H1 (cell line): ENCODE results near the gene AGPAT3. TPM values are rescaled to one million over a fixed set of nuclear protein-coding genes. Genes with fewer than 3 reads are reported as not detected.

Experiments
- CTCF ChIA-PET: fragments of 300-600 bp; sonication (Branson Sonifier 250); formaldehyde crosslinking; loops from one replicate; lab custom pipeline; 2021; ENCODE audit not compliant: partially characterized antibody; lab: Charles Lee
- POLR2A ChIA-PET: fragments of 300-600 bp; sonication (Branson Sonifier 250); formaldehyde crosslinking; loops from one replicate; lab custom pipeline; 2021; ENCODE audit warnings: inconsistent platforms; ENCODE audit not compliant: partially characterized antibody; lab: Charles Lee
- DNase-seq, 2 experiments: peaks; one replicate each; pipeline versions ENCODE4 v3.0.0 to v3.0.0-alpha.2; 2010 to 2022; ENCODE audit warnings: low spot score in 2 of 2, low read depth in 1 of 2, mixed read lengths in 1 of 2
- FAIRE-seq: peaks from 2 replicates; lab custom pipeline; 2011; peaks lifted over from hg19 to GRCh38; lab: Jason Lieb, UNC
- H2AFZ ChIP-seq: 2 replicates; pipeline ENCODE4 v1.8.1; 2012; ENCODE audit warnings: low read length, inconsistent platforms
- H2AK5ac ChIP-seq: 2 replicates; pipeline ENCODE4 v1.6.1; 2013; ENCODE audit warnings: low read depth, low read length
- H2BK120ac ChIP-seq: replicated peaks from 2 replicates; pipeline ENCODE3; 2013; ENCODE audit warnings: low read depth, low read length, inconsistent platforms
- H2BK12ac ChIP-seq: 2 replicates; pipeline ENCODE4 v1.6.1; 2013; ENCODE audit warnings: low read depth, low read length
- H2BK15ac ChIP-seq: 2 replicates; pipeline ENCODE4 v1.6.1; 2013; ENCODE audit warnings: low read length
- H2BK20ac ChIP-seq: 2 replicates; pipeline ENCODE4 v1.6.1; 2013; ENCODE audit warnings: low read length
- H2BK5ac ChIP-seq: 2 replicates; pipeline ENCODE4 v1.6.1; 2013; ENCODE audit warnings: low read depth, low read length
- H3K14ac ChIP-seq: 2 replicates; pipeline ENCODE4 v1.6.1; 2013; ENCODE audit warnings: inconsistent platforms; ENCODE audit not compliant: insufficient read length
- H3K18ac ChIP-seq: 2 replicates; pipeline ENCODE4 v1.6.1; 2013; ENCODE audit warnings: low read length; ENCODE audit errors: extremely low read depth
- H3K23ac ChIP-seq: 2 replicates; pipeline ENCODE4 v1.6.1; 2013; ENCODE audit warnings: inconsistent platforms; ENCODE audit not compliant: insufficient read length
- H3K23me2 ChIP-seq: 2 replicates; pipeline ENCODE4 v1.6.1; 2013; ENCODE audit warnings: low read depth, low read length
- H3K27ac ChIP-seq: 2 replicates; pipeline ENCODE4 v1.6.1; 2011; ENCODE audit warnings: low read depth, low read length, inconsistent platforms
- H3K27me3 ChIP-seq, 4 experiments: replicated peaks in 1 of 4; 1 replicate in 1 of 4; 2 replicates in 3 of 4; pipeline versions ENCODE4 v1.6.1 to v1.8.1; 2011 to 2013; ENCODE audit warnings: low read length in 3 of 4, mild to moderate bottlenecking in 3 of 4, inconsistent platforms in 2 of 4, mixed read lengths in 2 of 4, moderate library complexity in 1 of 4; ENCODE audit not compliant: control insufficient read depth in 3 of 4, insufficient read depth in 3 of 4; ENCODE audit errors: extremely low read depth in 1 of 4
- H3K36me3 ChIP-seq, 4 experiments: 2 replicates each; pipeline versions ENCODE4 v1.6.1 to v1.8.1; 2011 to 2013; ENCODE audit warnings: mild to moderate bottlenecking in 4 of 4, low read length in 3 of 4, moderate library complexity in 2 of 4, control low read depth in 1 of 4, inconsistent platforms in 1 of 4; ENCODE audit not compliant: insufficient read depth in 4 of 4, control insufficient read depth in 2 of 4
- H3K4ac ChIP-seq: replicated peaks from 2 replicates; pipeline ENCODE3; 2013; ENCODE audit warnings: low read length, low read depth, mixed read lengths, inconsistent platforms; ENCODE audit not compliant: insufficient read length
- H3K4me1 ChIP-seq, 4 experiments: replicated peaks in 1 of 4; 1 replicate in 1 of 4; 2 replicates in 3 of 4; pipeline versions ENCODE4 v1.6.1 to v1.8.1; 2011 to 2013; ENCODE audit warnings: low read length in 3 of 4, inconsistent platforms in 2 of 4, mixed read lengths in 1 of 4; ENCODE audit not compliant: insufficient read depth in 4 of 4, control insufficient read depth in 3 of 4
- H3K4me2 ChIP-seq, 2 experiments: 2 replicates each; pipeline versions ENCODE4 v1.6.1 to v1.8.1; 2011 to 2013; ENCODE audit warnings: low read depth in 2 of 2, low read length in 2 of 2, control low read depth in 1 of 2, inconsistent platforms in 1 of 2, mild to moderate bottlenecking in 1 of 2; ENCODE audit not compliant: insufficient read depth in 1 of 2
- H3K4me3 ChIP-seq, 4 experiments: fragments of 200-600, 300-600 bp in 1 of 4; sonication (generic), shearing (Covaris generic), sonication (Bioruptor Twin) in 1 of 4; 2 replicates each; pipeline versions ENCODE4 v1.5.1 to v1.8.1; 2011 to 2016; ENCODE audit warnings: low read length in 4 of 4, low read depth in 3 of 4, control low read depth in 2 of 4, inconsistent platforms in 2 of 4, mild to moderate bottlenecking in 2 of 4, mixed read lengths in 1 of 4, moderate library complexity in 1 of 4; ENCODE audit not compliant: insufficient read depth in 2 of 4; ENCODE audit errors: extremely low read depth in 1 of 4
- H3K56ac ChIP-seq: replicated peaks from 2 replicates; pipeline ENCODE3; 2013; ENCODE audit warnings: low read depth, mild to moderate bottlenecking, mixed read lengths, low read length, inconsistent platforms; ENCODE audit not compliant: insufficient read length
- H3K79me1 ChIP-seq: 2 replicates; pipeline ENCODE4 v1.6.1; 2013; ENCODE audit warnings: low read depth, low read length, control low read depth
- H3K79me2 ChIP-seq, 2 experiments: 2 replicates each; pipeline versions ENCODE4 v1.6.1 to v1.8.1; 2012 to 2013; ENCODE audit warnings: low read length in 2 of 2, mild to moderate bottlenecking in 2 of 2, inconsistent platforms in 1 of 2; ENCODE audit not compliant: insufficient read depth in 2 of 2, control insufficient read depth in 1 of 2
- H3K9ac ChIP-seq, 4 experiments: replicated peaks in 1 of 4; 1 replicate in 1 of 4; 2 replicates in 3 of 4; pipeline versions ENCODE4 v1.6.1 to v1.8.1; 2011 to 2013; ENCODE audit warnings: low read depth in 3 of 4, low read length in 3 of 4, control low read depth in 2 of 4, mild to moderate bottlenecking in 2 of 4, moderate library complexity in 2 of 4, inconsistent platforms in 1 of 4; ENCODE audit errors: extremely low read depth in 1 of 4
- H3K9me3 ChIP-seq, 2 experiments: 2 replicates each; pipeline versions ENCODE4 v1.6.1 to v1.8.1; 2012 to 2013; ENCODE audit warnings: mild to moderate bottlenecking in 2 of 2, moderate library complexity in 2 of 2, control low read depth in 1 of 2, inconsistent platforms in 1 of 2, low read depth in 1 of 2, low read length in 1 of 2, mixed read lengths in 1 of 2; ENCODE audit not compliant: insufficient read depth in 2 of 2
- H4K20me1 ChIP-seq, 2 experiments: replicated peaks in 1 of 2; 2 replicates each; pipeline versions ENCODE3 to v1.8.1; 2011 to 2013; ENCODE audit warnings: inconsistent platforms in 2 of 2, low read length in 2 of 2, mild to moderate bottlenecking in 1 of 2; ENCODE audit not compliant: insufficient read depth in 2 of 2, control insufficient read depth in 1 of 2
- H4K5ac ChIP-seq: 2 replicates; pipeline ENCODE4 v1.6.1; 2013; ENCODE audit warnings: low read length, low read depth, mixed read lengths, inconsistent platforms; ENCODE audit not compliant: insufficient read length
- H4K8ac ChIP-seq: 2 replicates; pipeline ENCODE4 v1.8.0; 2013; ENCODE audit warnings: mild to moderate bottlenecking, moderate library complexity, low read length, inconsistent platforms; ENCODE audit not compliant: insufficient read depth; ENCODE audit errors: extremely low read depth
- H4K91ac ChIP-seq: replicated peaks from 2 replicates; pipeline ENCODE3; 2013; ENCODE audit warnings: low read length, mixed read lengths, inconsistent platforms; ENCODE audit not compliant: insufficient read length
- CBX8 ChIP-seq: fragments of 300-800, 300-1000 bp; sonication (generic); IDR thresholded peaks from 2 replicates; pipeline ENCODE4 v1.7.1; 2016; ENCODE audit warnings: low read depth, low read length, borderline replicate concordance
- CEBPB ChIP-seq: IDR thresholded peaks from 2 replicates; pipeline ENCODE4 v1.6.1; 2012; ENCODE audit warnings: low read depth, low read length
- CTCF ChIP-seq, 3 experiments: IDR thresholded peaks; 1 replicate in 2 of 3; 2 replicates in 1 of 3; pipeline versions ENCODE4 v1.5.1 to v1.6.1; 2011; ENCODE audit warnings: low read length in 3 of 3, mild to moderate bottlenecking in 3 of 3, inconsistent platforms in 2 of 3, low read depth in 1 of 3, moderate library complexity in 1 of 3; ENCODE audit not compliant: insufficient read depth in 1 of 3; ENCODE audit errors: control extremely low read depth in 1 of 3
- GABPA ChIP-seq: IDR thresholded peaks from 2 replicates; pipeline ENCODE4 v1.6.1; 2011; ENCODE audit warnings: mild to moderate bottlenecking, low read length, moderate library complexity, borderline replicate concordance; ENCODE audit not compliant: insufficient read depth
- HDAC6 ChIP-seq: IDR thresholded peaks from one replicate; pipeline ENCODE4 v1.7.1; 2012; ENCODE audit warnings: low read depth, mild to moderate bottlenecking, inconsistent platforms, low read length, moderate library complexity
- PHF8 ChIP-seq: fragments of 200-600 bp; sonication (generic); conservative IDR thresholded peaks from 2 replicates; pipeline ENCODE4 v1.7.1; 2012; ENCODE audit warnings: low read depth, mild to moderate bottlenecking, inconsistent platforms, low read length, moderate library complexity
- SIRT6 ChIP-seq: IDR thresholded peaks from one replicate; pipeline ENCODE4 v1.7.1; 2012; ENCODE audit warnings: low read length, inconsistent platforms
- SUZ12 ChIP-seq: fragments of 200-600 bp; sonication (generic); IDR thresholded peaks from 2 replicates; pipeline ENCODE4 v1.6.1; 2012; ENCODE audit warnings: mild to moderate bottlenecking, inconsistent platforms, low read length, moderate library complexity, mixed read lengths
- TCF12 ChIP-seq: IDR thresholded peaks from 2 replicates; pipeline ENCODE4 v1.6.1; 2011; ENCODE audit warnings: low read depth, mild to moderate bottlenecking, low read length
- USF2 ChIP-seq: IDR thresholded peaks from 2 replicates; pipeline ENCODE4 v1.6.1; 2011; ENCODE audit warnings: low read length, improper control_type of control experiment
- YY1 ChIP-seq: IDR thresholded peaks from 2 replicates; pipeline ENCODE4 v1.6.1; 2011; ENCODE audit warnings: low read depth, mild to moderate bottlenecking, low read length
- WGBS, 2 experiments: shearing (Covaris generic) in 1 of 2; methylation state at CpG; one replicate each; pipeline versions ENCODE4 v1.1.6 to v1.1.7; 2013 to 2015; ENCODE audit warnings: low lambda C conversion rate in 2 of 2, mixed read lengths in 2 of 2, inconsistent platforms in 1 of 2, low coverage in 1 of 2, missing lambda C conversion rate in 1 of 2; ENCODE audit not compliant: insufficient replicate concordance in 2 of 2, insufficient coverage in 1 of 2, insufficient read length in 1 of 2; ENCODE audit errors: extremely low coverage in 1 of 2, missing lambda C conversion rate in 1 of 2; 5-methylcytosine and 5-hydroxymethylcytosine counted together
- polyA plus RNA-seq, 7 experiments: library from polyadenylated mRNA; depleted of rRNA in 3 of 7; stranded (reverse) in 5 of 7; unstranded in 2 of 7; fragments of >200 nt in 5 of 7; fragments of 200-250 nt in 2 of 7; gene quantifications; 1 replicate in 5 of 7; 2 replicates in 1 of 7; 4 replicates in 1 of 7; pipeline versions ENCODE4 v1.2.1 to v1.2.3, GENCODE V29; 2011 to 2013; ENCODE audit warnings: missing spikeins in 2 of 7, mixed read lengths in 2 of 7
- total RNA-seq: library from RNA; stranded (reverse); fragmentation: NEBNext Ultra II Directional; extraction: Animal tissue kit (Norgen Biotek cat#: 25700); gene quantifications from 2 replicates; pipeline ENCODE4 v1.2.1, GENCODE V29; 2021

Gene AGPAT3
- total and polyA plus RNA-seq, 2 of the 8 experiments (the other 6 are each of a cell fraction or from before 2014, with no cell fraction given), result 5.8 to 7.3 TPM

GRCh38 chr21:43916076-43916475 is 51.1 kb downstream of the AGPAT3 start:
- no peak overlapping the region for H2AFZ ChIP-seq
- no peaks in the 10 kb centered on the region for H3K36me3 ChIP-seq
- no peak overlapping the region for H2AK5ac ChIP-seq
- H2BK120ac ChIP-seq, result no peak overlapping the region
- WGBS, 2 experiments, result 95% methylated on average over 9 of the region's 9 CpGs; no CpG with 5 or more reads in 1 of the 2 experiments
- no peak overlapping the region for H2BK15ac ChIP-seq
- H3K23ac ChIP-seq, result no peak overlapping the region
- no peak overlapping the region for H4K91ac ChIP-seq
- H3K4ac ChIP-seq, result no peak overlapping the region
- no peak overlapping the region for H3K4me3 ChIP-seq
- no peak overlapping the region for H3K4me2 ChIP-seq
- H4K20me1 ChIP-seq, result peaks cover 0 to 2% of the 10 kb centered on the region in 2 experiments
- H3K4me1 ChIP-seq, result peaks cover 3 to 14% (median 6%) of the 10 kb centered on the region in 4 experiments; a peak in 6 of 7 replicates
- H2BK20ac ChIP-seq, result no peak overlapping the region
- no peak overlapping the region for H3K56ac ChIP-seq
- no peak overlapping the region for H3K18ac ChIP-seq
- ChIA-PET CTCF (interaction anchor here (1.2 to 1.3 kb wide), 2 partner anchors 8 to 90 kb away, joined by 3 to 4 read pairs; no protein-coding TSS in a partner anchor), POLR2A (no interaction called here)
- no peaks in the 10 kb centered on the region for H3K79me1 ChIP-seq
- no peak overlapping the region for H3K27ac ChIP-seq
- no peaks in the 10 kb centered on the region for H3K9me3 ChIP-seq
- H4K8ac ChIP-seq, result no peak overlapping the region
- no peak overlapping the region for H3K14ac ChIP-seq
- no peak overlapping the region for H3K9ac ChIP-seq
- FAIRE-seq (no peak), DNase-seq (no peak)
- no peaks in the 10 kb centered on the region for H3K79me2 ChIP-seq
- H4K5ac ChIP-seq, result no peak overlapping the region
- no peaks in the 10 kb centered on the region for H3K27me3 ChIP-seq
- H2BK5ac ChIP-seq, result no peak overlapping the region
- H3K23me2 ChIP-seq, result peaks cover 8% of the 10 kb centered on the region
- no peak overlapping the region for H2BK12ac ChIP-seq
- TF ChIP-seq HDAC6, result no peak
- TF ChIP-seq YY1, result no peak
- no peak for TF ChIP-seq SIRT6
- TF ChIP-seq USF2, result no peak
- TF ChIP-seq PHF8, result no peak
- no peak for TF ChIP-seq TCF12
- no peak for TF ChIP-seq SUZ12
- no peak for TF ChIP-seq CEBPB
- TF ChIP-seq CTCF (IDR thresholded peaks at IDR 0.05; ENCODE audit: control extremely low read depth in 1 of 3, insufficient read depth in 1 of 3, low read depth in 1 of 3, low read length in 3 of 3), result no peak
- no peak for TF ChIP-seq CBX8
- no peak for TF ChIP-seq GABPA
